ENCODE data around the gene ABI3BP. TPM values are rescaled to one million over a fixed set of nuclear protein-coding genes. Genes with fewer than 3 reads are reported as not detected.

The ABI3BP gene
- total RNA-seq (2022; extraction: Qiagen RNA extraction; ENCODE audit: low read depth) = 0.98 to 1.8 TPM (median 1.6 TPM) in 5 replicates

DNA sequence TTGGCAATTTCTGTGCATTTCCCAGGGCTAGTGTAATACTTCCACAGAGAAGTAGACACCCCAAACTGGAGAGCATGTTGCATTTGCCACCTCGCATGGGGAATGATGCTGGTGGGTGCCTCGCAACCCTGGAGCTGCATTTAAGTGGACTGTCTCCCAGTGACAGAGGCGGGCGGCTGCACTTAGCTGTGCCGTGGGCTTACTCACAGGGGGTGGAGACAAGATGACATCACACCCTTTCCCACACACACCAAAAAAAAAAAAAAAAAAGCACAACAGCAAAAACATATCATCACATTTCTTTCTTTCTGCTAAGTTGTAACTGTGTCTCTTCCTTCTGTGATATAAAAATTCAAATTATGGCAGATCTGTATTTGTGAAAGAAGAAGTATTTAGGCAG is at the start of gene ABI3BP:
Gene ABI3BP, minus strand, starts transcription at position 113 of the 400 bp plus-strand sequence. Its CDS starts 37 bp downstream, at position 76.

DNA sequence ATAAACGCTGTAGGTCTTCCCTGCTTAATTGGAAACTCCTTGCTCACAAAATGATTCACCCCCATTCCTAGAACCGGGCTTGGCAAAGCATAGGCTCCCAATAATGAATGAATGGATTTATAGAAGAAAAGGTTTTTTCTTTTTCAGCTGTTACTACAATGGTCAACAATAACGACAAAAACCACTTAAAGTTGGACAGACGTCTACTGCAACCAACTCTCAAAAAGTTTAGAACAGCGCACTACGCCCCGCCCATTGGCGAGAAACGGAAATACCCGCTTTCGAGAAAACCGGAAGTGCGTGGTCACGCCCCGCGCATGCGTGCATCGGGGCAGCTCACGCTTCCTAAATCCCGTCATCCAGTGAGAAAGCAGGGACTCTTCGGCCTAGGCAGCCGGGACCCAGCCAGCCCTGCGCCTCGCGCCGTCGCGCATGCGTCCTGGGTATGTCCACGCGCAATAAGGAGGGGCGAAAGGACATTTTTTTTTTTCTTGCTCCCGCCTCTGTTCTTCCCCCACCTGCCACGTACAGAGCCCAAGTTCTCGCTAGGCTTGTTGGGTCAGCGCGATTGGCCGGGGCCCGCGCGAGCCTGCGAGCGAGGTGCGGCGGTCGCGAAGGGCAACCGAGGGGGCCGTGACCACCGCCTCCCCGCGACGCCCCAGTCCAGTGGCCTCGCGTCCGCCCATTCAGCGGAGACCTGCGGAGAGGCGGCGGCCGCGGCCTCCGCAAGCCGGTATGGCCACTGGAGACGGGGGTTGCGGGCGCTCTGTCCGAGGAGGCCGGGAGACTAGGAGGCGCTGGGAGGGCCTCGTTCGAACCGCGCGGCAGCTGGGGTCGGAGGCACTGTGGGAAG is 284.0 kb downstream of the ABI3BP start, which contains the start of gene TFG:
Gene TFG, plus strand, starts transcription at position 506 of the 853 bp plus-strand sequence. CDS start 4,192 bp downstream, outside the sequence.

